Measurements from ENCODE around the gene TPM2. TPM values are rescaled to one million over a fixed set of nuclear protein-coding genes. Genes with fewer than 3 reads are reported as not detected.

TPM2 gene
- total and polyA plus RNA-seq, 4 donors, result 4.2 to 31.4 (median 14.0) TPM

- no peaks in the 10 kb centered on the region for H3K27me3 ChIP-seq (ENCODE audit: control insufficient read depth in 4 of 4, insufficient read depth in 4 of 4, low read length in 3 of 4)
- peaks cover 4 to 26% (median 18%) of the 10 kb centered on the region in 4 donors for H3K36me3 ChIP-seq (ENCODE audit: control insufficient read depth in 4 of 4, insufficient read depth in 3 of 4, low read depth in 1 of 4, low read length in 3 of 4)
- H3K9me3 ChIP-seq (ENCODE audit: control insufficient read depth in 4 of 4, low read length in 3 of 4), result no peaks in the 10 kb centered on the region
- peak overlapping the region; percentile 83 to 89 for H3K9ac ChIP-seq (ENCODE audit: low read depth in 1 of 2, low read length in 2 of 2)
- no peak for DNase-seq (ENCODE audit: low spot score)
- H3K27ac ChIP-seq (ENCODE audit: low read depth in 1 of 2, low read length in 2 of 2), result peak overlapping the region; percentile 95 to 98
- WGBS, result under 1% methylated on average over 14 of the region's 14 CpGs
- H3K4me3 ChIP-seq (ENCODE audit: low read depth in 1 of 3, low read length in 3 of 3), result peak overlapping the region; percentile 75 to 90 (median 87)
- peaks cover 17 to 55% (median 42%) of the 10 kb centered on the region in 4 donors for H3K4me1 ChIP-seq (ENCODE audit: control insufficient read depth in 4 of 4, insufficient read depth in 4 of 4, low read length in 3 of 4)
- TF ChIP-seq YY1 (IDR thresholded peaks at IDR 0.05) (no peak), CTCF (IDR thresholded peaks at IDR 0.05; ENCODE audit: low read depth, low read length, missing input control) (no peak), ATF3 (IDR thresholded peaks at IDR 0.05) (no peak), SP1 (IDR thresholded peaks at IDR 0.05) (no peak), HNF4G (IDR thresholded peaks at IDR 0.05) (no peak), NR2F2 (IDR thresholded peaks at IDR 0.05) (no peak), FOXA1 (IDR thresholded peaks at IDR 0.05) (no peak), EGR1 (IDR thresholded peaks at IDR 0.05; ENCODE audit: low read depth in 2 of 2) (no peak), RAD21 (IDR thresholded peaks at IDR 0.05) (no peak), RXRA (IDR thresholded peaks at IDR 0.05) (no peak), MAX (IDR thresholded peaks at IDR 0.05) (no peak), FOXA2 (IDR thresholded peaks at IDR 0.05) (no peak), HNF4A (conservative IDR thresholded peaks at IDR 0.05) (no peak)
These were observed 43.2 kb upstream of the TPM2 start for GRCh38 chr9:35732800-35733541.

- no peaks in the 10 kb centered on the region for H3K9me3 ChIP-seq (ENCODE audit: control insufficient read depth in 4 of 4, low read length in 3 of 4)
- peaks cover 20 to 62% (median 48%) of the 10 kb centered on the region in 4 donors for H3K4me1 ChIP-seq (ENCODE audit: control insufficient read depth in 4 of 4, insufficient read depth in 4 of 4, low read length in 3 of 4)
- H3K4me3 ChIP-seq (ENCODE audit: low read depth in 1 of 3, low read length in 3 of 3), result peak within 1 kb of the TSS; percentile 75 to 91 (median 90)
- no peaks in the 10 kb centered on the region for H3K27me3 ChIP-seq (ENCODE audit: control insufficient read depth in 4 of 4, insufficient read depth in 4 of 4, low read length in 3 of 4)
- peak; percentile 93 for DNase-seq (ENCODE audit: low spot score)
- TF ChIP-seq HNF4G (IDR thresholded peaks at IDR 0.05) (no peak), HNF4A (conservative IDR thresholded peaks at IDR 0.05) (peak; percentile 39 to 55), TAF1 (conservative IDR thresholded peaks at IDR 0.05) (peak; percentile 82), ZBTB33 (IDR thresholded peaks at IDR 0.05) (no peak), YY1 (IDR thresholded peaks at IDR 0.05) (peak; percentile 93), RAD21 (IDR thresholded peaks at IDR 0.05) (peak; percentile 44 to 47), RXRA (IDR thresholded peaks at IDR 0.05) (peak; percentile 65 to 68), FOXA2 (IDR thresholded peaks at IDR 0.05) (no peak), EGR1 (IDR thresholded peaks at IDR 0.05; ENCODE audit: low read depth in 2 of 2) (peak; percentile 66 to 72), NR2F2 (IDR thresholded peaks at IDR 0.05) (peak; percentile 65), SP1 (IDR thresholded peaks at IDR 0.05) (peak; percentile 89), JUND (IDR thresholded peaks at IDR 0.05) (peak; percentile 77 to 78), REST (IDR thresholded peaks at IDR 0.05) (peak; percentile 88), ATF3 (IDR thresholded peaks at IDR 0.05) (no peak), FOXA1 (IDR thresholded peaks at IDR 0.05) (no peak), GABPA (IDR thresholded peaks at IDR 0.05 in 1 of 2, conservative IDR thresholded peaks at IDR 0.05 in 1 of 2) (peak; percentile 74 to 91), CTCF (IDR thresholded peaks at IDR 0.05; ENCODE audit: low read depth, low read length, missing input control) (no peak), MAX (IDR thresholded peaks at IDR 0.05) (peak; percentile 81)
- H3K9ac ChIP-seq (ENCODE audit: low read depth in 1 of 2, low read length in 2 of 2), result peak within 1 kb of the TSS; percentile 89 to 96
- peak within 1 kb of the TSS; percentile 95 to 98 for H3K27ac ChIP-seq (ENCODE audit: low read depth in 1 of 2, low read length in 2 of 2)
- H3K36me3 ChIP-seq (ENCODE audit: control insufficient read depth in 4 of 4, insufficient read depth in 3 of 4, low read depth in 1 of 4, low read length in 3 of 4), result peaks cover 4 to 20% (median 11%) of the 10 kb centered on the region in 4 donors
- WGBS, result under 1% methylated on average over 49 of the region's 49 CpGs
These were observed 42.6 kb upstream of the TPM2 start, which contains the start of the genes CREB3 and TLN1 for GRCh38 chr9:35732185-35732799. Gene CREB3, plus strand, starts transcription at chr9:35732666. Its CDS starts 107 bp downstream, at chr9:35732773. Gene TLN1, minus strand, starts transcription at chr9:35732195. Its CDS starts 6,501 bp downstream, at chr9:35725694.
